HG02798 (cell line): ENCODE measurements around the gene SYVN1.
"Not testable (repeated sequence)": the region's sequence is repeated elsewhere in the genome, so short reads cannot be mapped to it uniquely, and the experiment has no call there.

Source experiments
- ATAC-seq: cut with Tn5 transposase; IDR thresholded peaks from one replicate; pipeline ENCODE4 v1.9.1; 2021; ENCODE audit warnings: mild to moderate bottlenecking; ENCODE audit not compliant: unreplicated experiment, poor library complexity

Gene SYVN1

DNA sequence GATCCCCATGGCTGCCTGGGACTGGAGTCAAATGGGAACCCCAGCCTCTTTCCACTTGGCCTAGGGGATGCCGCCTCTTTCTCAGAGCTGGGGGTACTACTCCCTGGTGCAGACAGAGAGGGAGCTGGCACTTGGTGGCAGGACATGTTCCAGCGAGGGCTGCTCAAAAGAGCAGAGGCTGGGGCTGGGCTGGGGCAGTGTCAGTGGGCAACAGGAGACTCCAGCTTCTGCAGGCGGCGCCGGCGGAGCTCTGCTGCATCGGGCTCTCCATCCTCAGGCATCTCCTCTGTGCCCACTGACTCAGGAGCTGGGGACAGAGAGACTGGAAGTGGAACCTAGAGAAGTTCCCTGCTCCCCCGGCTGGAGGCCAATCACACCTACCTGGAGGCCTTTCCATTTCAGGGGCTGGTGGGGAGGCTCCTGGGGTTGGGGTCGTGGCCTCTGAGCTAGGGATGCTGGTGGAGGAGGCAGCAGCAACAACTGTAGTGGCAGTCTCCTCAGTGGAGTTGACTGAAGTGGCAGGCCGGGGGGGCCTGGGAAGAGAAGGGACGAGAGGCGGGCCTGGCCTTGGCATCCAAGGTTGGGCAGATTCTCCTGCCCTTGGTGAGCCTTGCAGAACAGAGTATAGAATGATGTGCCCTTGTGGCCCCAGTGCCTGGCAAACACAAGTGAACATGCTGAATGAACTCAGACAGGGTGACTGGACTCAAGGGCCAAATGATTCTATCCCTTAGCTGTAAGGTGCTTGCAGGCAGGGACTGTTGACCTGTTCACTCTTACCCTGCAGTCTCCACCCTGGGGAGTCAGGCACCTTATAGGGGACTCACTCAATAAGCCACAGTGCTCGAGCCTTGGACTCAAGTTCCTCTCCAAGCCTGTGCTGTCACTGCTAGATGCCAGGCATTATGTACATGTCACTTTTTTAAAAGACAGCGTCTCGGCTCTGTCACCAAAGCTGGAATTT is 5.9 kb downstream of the SYVN1 start:
- ATAC-seq: no peak

DNA sequence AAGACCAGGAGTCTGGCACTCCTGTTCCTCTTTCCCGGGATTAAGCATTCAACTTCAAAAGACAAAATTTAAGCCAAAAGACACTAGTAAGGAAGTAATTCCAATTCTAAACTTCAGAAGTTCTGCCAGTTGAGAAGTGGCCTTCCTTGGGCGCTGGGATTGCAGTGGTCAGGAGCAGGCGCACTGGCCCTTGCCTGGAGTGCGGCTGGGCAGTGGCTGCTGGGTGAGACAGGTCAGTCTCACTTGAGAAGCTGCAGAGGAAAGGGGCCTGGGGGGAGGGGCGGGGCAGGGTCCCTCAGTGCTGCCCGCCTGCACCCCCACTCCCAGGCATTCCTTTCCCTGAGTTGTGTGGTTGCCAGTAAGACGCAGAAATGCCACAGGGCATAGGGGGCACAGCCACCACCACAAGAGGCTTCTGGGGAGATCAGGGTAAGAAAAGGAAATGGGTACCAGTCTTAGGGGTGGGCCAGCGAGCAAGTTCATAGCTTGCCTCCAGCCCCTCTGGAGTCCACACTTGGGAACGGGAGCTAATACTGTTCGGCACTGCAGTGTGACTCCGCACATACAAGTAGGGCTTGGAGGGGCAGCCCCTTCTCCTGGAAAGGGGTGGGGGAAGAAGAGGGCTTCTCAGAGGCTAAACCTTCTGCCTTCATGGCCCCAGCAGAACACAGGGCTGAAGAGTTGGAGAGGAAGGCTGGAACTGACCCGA is 6.7 kb downstream of the SYVN1 start:
- no peak for ATAC-seq

DNA sequence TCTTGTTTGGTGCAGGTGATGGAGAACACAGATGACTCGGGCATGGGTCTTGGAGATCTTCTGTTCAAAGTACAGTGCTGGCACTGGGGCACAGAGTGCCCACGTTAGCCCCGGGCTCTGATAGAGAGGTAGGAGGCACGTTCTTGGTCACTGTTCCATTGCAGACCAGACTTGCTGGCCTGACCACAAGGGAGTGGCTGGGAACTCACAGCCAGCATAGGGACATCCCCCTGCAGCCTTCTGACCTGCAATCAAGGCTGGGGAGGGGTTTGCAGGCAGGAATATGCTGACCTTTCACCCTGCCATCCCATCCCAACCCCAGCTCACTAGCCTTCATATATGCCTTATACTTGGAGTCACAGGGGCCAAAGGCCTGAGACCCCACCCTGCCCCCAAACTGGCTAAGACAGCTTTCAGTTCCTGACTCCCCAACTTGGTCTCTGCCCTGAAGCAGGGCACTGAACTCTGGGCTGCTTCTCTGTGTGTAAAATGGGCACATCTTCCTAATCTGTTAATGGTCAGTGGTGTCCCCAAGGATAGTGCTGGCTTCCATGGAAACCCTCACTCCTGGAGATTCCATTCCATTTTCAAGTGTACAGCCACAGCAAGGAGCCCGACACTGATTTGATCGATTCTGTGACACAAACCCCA is 7.6 kb downstream of the SYVN1 start:
- no peak for ATAC-seq

DNA sequence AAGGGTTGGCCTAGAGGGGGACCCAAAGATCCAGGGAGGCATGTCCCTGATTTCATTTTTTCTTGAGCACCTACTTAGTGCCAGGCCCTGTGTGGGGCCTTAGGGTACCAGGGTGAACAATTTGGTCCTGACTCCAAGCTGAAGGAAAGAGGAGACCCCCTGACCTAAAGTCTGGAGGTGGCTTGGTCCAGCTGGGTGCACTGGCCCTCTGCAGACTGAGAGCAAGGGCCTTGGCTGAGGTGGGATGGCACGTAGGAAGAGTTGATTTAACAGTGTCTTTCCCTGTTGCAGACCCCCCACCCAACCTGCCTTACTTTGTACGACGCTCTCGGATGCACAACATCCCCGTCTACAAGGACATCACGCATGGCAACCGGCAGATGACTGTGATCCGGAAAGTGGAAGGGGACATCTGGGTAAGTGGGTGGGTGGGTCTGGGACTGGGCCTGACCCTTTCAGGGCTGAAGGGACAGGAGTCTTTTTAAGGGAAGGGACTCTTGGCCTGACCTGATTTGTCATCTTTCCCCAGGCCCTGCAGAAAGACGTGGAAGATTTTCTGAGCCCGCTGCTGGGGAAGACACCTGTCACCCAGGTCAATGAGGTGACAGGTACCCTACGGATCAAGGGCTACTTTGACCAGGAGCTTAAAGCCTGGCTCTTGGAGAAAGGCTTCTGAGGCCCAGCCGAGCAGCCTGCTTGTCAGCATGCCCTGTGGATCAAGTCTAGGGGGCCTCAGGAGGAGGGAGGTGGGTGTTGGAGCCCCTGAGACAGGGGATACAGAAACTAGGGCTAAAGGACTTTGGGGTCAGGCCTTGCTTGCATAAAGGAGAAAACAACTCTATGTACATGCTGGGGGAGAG is 8.9 kb downstream of the SYVN1 start:
- ATAC-seq: no peak

DNA sequence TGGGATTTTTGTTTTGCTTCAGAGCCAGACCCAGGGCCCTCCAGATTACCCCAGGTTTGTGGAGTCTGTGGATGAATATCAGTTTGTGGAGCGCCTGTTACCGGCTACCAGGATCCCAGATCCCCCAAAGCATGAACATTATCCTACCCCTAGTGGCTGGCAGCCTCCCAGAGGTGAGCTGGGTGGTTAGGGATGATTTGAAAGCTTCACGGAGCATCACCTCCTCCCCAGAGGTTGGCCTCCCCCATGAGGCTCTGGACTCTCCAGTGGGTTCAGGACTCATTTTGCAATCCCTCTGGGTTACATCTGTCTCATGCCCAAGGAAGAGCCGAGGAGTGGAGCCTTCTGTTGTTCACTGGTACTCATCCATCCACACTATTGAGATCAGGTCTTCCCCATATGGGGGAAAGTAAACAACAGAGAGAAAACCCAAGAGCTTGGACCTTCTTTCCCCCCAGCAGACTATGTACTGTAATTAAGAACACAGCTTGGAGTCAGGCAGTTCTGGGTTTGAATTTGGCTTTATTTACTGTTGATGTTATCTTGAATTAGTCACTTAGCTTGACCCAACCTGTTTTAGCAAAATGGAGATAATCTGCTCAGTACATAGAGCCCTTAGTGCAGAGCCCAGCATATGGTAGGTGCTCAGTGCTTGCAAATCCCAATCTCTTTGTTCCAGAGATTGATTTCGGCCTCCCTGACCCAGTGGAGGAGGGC is 9.7 kb downstream of the SYVN1 start:
- no peak for ATAC-seq

DNA sequence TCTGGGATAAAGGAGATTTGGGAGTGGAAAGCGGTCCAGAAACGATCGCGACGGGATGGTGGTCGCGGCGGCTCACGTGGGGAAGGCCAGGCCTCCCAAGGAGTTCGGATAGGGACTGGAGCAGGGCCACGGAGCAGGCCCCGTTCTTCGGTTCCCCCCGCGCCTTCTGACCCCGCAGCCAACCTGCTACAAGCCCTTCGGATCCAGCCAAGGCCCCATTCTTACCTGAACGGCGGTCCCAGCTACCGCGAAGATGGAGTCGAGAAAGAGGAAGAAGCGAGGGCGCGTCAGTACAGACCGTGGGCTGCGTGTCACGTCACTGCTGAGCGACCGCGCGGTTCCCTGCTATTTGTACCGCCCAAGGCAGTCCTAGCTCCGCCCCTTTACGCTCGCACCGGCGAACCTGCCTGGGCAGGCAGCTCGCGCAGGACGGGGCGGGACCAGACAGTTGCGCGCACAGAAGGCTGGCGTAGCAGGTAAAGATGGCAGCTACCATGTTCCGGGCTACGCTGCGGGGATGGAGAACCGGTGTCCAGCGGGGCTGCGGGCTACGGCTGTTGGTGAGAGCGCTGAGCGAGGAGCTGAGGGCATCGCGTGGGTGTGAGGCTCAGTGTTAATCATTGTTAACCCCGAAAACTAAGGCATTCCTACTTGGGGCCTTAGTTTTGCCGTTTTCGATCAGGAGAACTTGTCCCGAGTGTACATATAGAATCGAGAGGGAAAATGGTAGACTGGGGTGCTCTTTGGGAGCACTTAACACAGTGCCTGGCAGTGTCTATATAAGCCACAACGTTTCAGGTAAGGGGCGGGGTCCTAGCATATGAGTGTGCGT is 12.2 kb downstream of the SYVN1 start, which contains the start of the genes FAU and MRPL49:
FAU (minus strand) TSS at position 270 of the 832 bp plus-strand sequence. CDS start 321 bp downstream, outside the sequence.
MRPL49 (plus strand) TSS at position 457 of the 832 bp plus-strand sequence; CDS start at position 483, 26 bp downstream.
- peak; percentile 77 for ATAC-seq

DNA sequence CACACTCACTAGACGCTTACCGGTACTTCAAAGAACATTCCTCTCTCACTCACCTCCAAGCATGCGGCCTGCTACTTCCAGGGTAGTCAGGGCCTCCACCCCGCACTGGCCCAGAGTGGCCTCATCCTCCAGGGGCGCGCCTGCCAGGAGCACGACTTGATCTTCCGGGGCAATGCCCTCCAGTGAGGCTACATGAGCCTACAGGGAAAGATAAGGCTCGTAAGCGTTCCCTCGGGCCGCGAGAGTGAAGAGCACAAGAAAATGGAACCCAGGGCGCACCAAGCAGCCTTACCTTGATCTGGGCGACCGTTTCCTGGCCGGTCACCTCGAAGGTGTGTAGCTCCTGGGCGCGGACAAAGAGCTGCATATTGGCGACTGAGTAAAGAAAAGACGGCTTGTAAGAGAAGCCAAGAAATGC is 12.9 kb downstream of the SYVN1 start:
- no peak for ATAC-seq

DNA sequence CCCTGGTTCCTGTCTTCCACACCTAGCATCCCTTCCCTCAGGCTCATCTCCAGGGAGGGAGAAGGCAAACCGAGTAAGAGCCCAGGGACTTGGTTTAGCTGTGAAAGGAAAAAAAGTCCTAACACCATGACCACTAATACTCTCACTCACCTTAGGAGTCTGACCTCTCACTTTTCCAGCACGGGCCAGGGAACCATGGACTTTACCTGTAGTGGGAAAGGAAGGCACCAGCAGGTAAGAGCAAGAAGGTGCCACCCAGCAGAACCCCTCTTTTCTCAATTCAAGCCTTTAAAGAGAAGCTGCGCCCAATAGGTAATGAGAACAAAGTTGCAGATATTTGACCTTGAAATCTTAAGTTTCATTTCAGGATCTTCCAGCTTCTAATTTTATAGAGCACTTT is 13.5 kb downstream of the SYVN1 start:
- ATAC-seq: no peak

DNA sequence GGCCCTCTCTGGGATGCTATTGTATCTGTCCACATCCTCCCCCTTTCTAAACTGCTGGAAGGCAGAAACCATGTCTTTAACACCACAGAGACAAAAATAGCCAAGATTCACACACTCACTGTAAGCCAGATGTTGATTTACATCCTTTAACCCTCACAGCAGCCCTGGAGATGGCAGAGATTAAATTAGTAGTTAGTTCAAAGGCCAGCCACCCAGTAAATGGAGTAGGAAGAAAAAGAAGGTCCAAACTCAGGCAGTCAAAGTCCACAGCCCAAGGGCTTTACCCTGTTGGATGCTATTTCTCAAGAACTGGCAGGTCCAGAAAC is 14.7 kb downstream of the SYVN1 start:
- ATAC-seq: no peak

DNA sequence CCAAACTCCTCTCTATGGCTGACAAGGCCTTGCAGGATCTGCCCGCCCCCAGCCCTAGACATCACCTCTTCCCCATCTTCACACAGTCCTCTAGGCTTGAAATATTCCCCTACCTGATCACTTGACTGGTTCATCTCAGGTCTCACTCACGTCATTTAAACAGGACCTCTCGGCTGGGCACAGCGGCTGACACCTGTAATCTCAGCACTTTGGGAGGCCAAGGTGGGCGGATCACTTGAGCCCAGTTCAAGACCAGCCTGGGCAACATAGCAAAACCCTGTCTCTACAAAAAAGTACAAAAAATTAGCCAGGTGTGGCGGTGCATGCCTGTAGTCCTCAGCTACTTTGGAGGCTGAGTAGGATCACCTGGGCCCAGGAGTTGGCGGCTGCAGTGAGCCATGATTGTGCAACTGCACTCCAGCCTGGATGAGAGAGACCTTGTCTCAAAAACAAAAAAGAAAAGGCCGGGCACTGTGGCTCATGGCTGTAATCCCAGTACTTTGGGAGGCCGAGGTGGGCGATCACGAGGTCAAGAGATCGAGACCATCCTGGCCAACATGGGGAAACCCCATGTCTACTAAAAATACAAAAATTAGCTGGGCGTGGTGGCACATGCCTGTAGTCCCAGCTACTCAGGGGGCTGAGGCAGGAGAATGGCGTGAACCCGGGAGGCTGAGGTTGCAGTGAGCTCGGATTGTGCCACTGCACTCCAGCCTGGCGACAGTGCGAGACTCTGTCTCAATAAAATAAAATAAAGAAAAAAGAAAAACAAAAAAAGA is 15.2 kb downstream of the SYVN1 start:
- ATAC-seq: not testable (repeated sequence)

DNA sequence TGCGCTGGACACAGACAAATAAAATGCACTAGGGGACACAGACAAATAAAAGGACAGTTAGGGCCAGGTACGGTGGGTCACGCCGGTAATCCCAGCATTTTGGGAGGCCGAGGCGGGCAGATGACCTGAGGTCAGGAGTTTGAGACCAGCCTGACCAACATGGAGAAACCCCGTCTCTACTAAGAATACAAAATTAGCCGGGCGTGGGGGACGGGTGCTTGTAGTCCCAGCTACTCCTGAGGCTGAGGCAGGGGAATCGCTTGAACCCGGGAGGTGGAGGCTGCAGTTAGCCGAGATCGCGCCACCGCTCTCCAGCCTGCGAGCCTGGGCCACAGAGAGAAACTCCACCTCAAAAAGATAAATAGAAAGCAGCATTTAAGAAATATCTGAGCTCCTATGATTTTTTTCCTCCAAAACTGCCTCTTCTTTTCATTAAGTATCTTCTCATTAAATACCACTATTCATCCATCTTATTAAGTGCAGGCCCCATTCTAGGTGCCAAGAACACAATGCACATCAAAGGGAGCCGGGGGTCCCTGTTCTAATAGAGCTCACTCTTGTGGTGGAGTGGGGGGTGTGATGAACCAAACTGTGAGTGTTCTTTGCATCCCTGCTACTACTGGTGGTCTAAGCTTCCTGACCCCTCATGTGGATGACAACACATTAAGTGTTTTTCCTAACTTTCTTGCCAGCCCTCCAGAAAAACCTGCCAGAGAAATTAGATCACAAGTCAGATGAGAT is 16.1 kb downstream of the SYVN1 start:
- no peak for ATAC-seq

DNA sequence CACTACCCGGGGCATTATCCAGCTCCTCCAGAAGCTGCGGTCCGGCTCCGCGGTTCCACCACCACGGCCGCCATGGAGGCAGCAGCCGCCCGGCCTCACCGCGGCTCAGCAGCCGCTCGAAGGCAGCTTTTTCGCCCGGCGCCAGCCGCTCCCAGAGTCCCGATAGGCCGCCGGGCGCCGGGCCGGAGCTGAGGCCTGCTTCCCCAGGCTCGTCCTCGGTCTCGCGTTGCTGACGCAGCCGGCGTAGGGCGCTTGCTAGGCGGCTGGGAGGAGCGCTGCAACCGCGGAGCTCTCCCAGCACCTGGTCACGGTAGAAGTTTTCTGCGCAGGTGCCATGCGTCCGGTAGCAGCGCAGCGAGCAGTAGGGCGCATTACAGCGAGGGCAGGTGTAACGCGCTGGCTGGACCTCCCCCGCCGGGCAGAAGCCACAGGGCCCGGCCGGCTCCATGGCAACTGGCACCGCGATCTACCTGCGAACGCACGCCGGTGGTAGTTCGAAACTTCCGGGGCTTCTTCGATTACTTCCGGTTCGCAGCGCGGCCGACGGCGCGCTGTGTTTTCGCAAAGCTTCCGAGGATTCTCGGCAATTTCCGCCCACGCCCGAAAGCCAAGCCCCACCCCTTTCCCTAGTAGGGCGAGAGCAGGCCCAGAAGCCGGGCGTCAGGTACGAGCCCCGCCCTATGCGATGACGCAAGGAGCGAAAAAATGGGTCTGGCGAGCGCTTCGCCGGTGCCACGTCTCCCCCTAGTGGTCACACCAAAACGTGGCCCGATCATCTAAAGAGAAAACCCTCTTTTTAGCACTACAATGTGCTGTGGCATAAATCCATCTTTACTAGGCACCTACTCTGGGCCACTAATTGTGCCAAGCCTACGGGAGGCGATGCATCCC is 16.9 kb downstream of the SYVN1 start, which contains the start of gene ZNHIT2:
ZNHIT2 (minus strand) TSS at position 496 of the 891 bp plus-strand sequence; CDS start at position 448, 48 bp downstream.
- ATAC-seq: peak; percentile 73

DNA sequence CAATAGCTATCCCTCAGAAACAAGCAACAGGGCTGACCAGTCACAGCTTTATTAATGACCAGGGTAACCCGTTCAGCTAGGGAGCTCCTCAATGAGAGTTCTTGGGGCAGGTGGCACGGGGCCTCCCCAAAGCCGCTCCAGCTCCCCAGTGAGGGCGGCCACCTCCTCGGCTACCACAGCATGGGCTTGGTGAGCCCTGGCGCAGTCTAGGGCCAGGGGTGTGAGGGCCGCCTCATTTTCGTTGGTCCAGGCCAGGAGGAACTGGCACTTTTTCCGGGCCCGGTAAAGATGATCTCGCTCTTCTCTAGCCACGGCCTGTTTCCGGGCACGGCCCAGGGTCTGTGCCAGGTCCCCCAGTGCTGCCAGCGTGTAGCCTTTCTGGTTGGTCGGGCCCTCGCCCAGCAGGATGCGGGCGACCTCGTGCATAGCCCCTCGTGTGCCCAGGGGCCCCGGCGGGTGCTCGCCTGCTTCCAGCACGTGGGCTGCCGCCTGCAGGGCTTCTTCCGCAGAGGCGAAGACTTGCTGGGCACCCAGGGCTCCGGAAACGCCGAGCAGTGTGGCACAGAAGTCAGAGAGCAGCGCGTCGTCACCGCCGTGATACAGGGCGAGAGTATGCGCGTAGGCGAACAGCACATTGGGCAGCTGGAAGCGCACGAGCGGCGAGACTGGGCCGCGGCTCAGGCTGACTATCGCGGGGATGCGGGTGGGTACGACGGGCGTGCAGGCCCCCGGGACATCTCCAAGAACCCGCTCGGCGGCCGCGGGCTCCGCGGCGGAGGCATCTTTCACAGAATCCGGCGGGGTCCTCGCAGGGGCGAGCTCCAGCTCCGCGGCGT is 17.7 kb downstream of the SYVN1 start:
- no peak for ATAC-seq

DNA sequence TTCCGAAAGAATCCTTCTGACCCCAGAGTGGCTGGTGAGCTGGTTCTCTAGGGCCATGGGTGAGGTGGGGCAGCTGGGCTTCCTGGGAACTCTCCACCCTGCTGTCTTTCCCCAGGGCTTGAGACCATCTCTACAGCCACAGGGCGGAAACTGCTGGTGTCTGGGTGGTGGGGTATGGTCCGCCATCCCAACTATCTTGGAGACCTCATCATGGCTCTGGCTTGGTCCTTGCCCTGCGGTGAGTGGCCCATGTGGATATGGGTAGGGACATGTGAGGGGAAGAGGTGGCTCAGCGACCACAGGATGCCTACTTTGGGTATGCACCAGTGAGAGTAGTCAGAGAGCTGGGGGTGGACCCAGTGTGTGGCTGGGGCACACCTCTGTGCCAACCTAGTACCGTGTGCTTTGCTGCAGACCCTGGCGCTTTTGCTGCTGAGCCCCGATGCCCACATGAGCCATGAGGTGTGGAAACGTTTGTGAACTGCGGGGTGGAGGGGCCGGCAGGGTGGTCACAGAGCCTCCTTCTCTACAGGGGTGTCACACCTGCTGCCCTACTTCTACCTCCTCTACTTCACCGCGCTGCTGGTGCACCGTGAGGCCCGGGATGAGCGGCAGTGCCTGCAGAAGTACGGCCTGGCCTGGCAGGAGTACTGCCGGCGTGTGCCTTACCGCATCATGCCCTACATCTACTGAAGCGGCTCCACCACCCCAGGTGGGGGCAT is 18.8 kb downstream of the SYVN1 start:
- no peak for ATAC-seq
